COLO668 (cell line): ENCODE measurements around the gene ENTPD1.
"Not testable (repeated sequence)": the region's sequence is repeated elsewhere in the genome, so short reads cannot be mapped to it uniquely, and the experiment has no call there.

Experiments
- DNase-seq: peaks from one replicate; lab custom pipeline; 2025; ENCODE audit not compliant: unreplicated experiment; lab: John Stamatoyannopoulos, UW

ENTPD1 gene

GRCh38 chr10:95916039-95916438, 160.1 kb downstream of the ENTPD1 start:
- DNase-seq, result not testable (repeated sequence)
